Ishikawa (cell line): ENCODE measurements around the gene TNFSF4.

Experiments used
- CEBPB ChIP-seq: IDR thresholded peaks from 2 replicates; pipeline ENCODE4 v1.6.1; 2012
- CREB1 ChIP-seq: IDR thresholded peaks from 2 replicates; pipeline ENCODE4 v1.6.1; 2012; ENCODE audit warnings: low read depth
- EP300 ChIP-seq: IDR thresholded peaks from 2 replicates; pipeline ENCODE4 v1.6.1; 2012; ENCODE audit warnings: borderline replicate concordance
- RAD21 ChIP-seq: IDR thresholded peaks from 2 replicates; pipeline ENCODE4 v1.6.1; 2012; ENCODE audit warnings: low read depth
- TAF1 ChIP-seq: IDR thresholded peaks from 2 replicates; pipeline ENCODE4 v1.6.1; 2012; ENCODE audit warnings: low read depth, mild to moderate bottlenecking
- TCF12 ChIP-seq: IDR thresholded peaks from 2 replicates; pipeline ENCODE4 v1.6.1; 2012; ENCODE audit warnings: low read depth
- TEAD4 ChIP-seq: IDR thresholded peaks from 2 replicates; pipeline ENCODE4 v1.6.1; 2012
- YY1 ChIP-seq: IDR thresholded peaks from 2 replicates; pipeline ENCODE4 v1.6.1; 2012; ENCODE audit warnings: low read depth
- TF ChIP-seq, protein P1 (sequence below): IDR thresholded peaks from 2 replicates; pipeline ENCODE4 v1.6.1; 2012
- TF ChIP-seq, protein P2 (sequence below): IDR thresholded peaks from 2 replicates; pipeline ENCODE4 v1.6.1; 2012; ENCODE audit warnings: low read depth, mild to moderate bottlenecking

DNA sequence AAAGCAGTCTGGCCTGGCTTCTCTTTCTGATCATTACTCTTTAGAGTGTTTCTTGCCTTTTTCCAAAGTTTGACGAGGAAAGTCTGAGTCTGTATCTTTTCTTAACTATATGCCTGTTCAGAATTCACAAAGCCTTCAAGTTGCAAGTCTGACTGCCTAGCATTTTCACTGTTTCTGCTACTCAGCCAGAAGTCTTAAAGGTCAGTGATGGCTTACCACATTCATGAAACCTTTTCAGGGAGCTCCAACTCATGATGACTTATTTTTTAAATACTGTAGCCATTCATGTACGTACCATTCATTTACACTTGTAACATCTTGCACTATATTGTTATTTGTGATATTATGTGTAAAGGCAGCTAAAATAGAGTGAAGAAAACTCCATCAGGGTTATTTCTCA is 58.2 kb downstream of the TNFSF4 start:
- TF ChIP-seq EP300 (no peak), CREB1 (no peak), RAD21 (no peak), TEAD4 (no peak), TAF1 (no peak), YY1 (no peak), TCF12 (no peak), CEBPB (no peak)
- TF ChIP-seq, protein P1, sequence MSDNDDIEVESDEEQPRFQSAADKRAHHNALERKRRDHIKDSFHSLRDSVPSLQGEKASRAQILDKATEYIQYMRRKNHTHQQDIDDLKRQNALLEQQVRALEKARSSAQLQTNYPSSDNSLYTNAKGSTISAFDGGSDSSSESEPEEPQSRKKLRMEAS = no peak
- TF ChIP-seq, protein P2, sequence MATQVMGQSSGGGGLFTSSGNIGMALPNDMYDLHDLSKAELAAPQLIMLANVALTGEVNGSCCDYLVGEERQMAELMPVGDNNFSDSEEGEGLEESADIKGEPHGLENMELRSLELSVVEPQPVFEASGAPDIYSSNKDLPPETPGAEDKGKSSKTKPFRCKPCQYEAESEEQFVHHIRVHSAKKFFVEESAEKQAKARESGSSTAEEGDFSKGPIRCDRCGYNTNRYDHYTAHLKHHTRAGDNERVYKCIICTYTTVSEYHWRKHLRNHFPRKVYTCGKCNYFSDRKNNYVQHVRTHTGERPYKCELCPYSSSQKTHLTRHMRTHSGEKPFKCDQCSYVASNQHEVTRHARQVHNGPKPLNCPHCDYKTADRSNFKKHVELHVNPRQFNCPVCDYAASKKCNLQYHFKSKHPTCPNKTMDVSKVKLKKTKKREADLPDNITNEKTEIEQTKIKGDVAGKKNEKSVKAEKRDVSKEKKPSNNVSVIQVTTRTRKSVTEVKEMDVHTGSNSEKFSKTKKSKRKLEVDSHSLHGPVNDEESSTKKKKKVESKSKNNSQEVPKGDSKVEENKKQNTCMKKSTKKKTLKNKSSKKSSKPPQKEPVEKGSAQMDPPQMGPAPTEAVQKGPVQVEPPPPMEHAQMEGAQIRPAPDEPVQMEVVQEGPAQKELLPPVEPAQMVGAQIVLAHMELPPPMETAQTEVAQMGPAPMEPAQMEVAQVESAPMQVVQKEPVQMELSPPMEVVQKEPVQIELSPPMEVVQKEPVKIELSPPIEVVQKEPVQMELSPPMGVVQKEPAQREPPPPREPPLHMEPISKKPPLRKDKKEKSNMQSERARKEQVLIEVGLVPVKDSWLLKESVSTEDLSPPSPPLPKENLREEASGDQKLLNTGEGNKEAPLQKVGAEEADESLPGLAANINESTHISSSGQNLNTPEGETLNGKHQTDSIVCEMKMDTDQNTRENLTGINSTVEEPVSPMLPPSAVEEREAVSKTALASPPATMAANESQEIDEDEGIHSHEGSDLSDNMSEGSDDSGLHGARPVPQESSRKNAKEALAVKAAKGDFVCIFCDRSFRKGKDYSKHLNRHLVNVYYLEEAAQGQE = no peak
